Measurements from ENCODE around the gene RANBP17.

- TF ChIP-seq POLR2A (IDR thresholded peaks at IDR 0.05) = no peak
- TF ChIP-seq CTCF (IDR thresholded peaks at IDR 0.05) = no peak
- TF ChIP-seq POLR2AphosphoS5 (IDR thresholded peaks at IDR 0.05) = no peak
Measured at GRCh38 chr5:171300358-171300757, 438.5 kb downstream of the RANBP17 start.
